ENCODE data around the gene KIAA0930.

Gene KIAA0930

DNA sequence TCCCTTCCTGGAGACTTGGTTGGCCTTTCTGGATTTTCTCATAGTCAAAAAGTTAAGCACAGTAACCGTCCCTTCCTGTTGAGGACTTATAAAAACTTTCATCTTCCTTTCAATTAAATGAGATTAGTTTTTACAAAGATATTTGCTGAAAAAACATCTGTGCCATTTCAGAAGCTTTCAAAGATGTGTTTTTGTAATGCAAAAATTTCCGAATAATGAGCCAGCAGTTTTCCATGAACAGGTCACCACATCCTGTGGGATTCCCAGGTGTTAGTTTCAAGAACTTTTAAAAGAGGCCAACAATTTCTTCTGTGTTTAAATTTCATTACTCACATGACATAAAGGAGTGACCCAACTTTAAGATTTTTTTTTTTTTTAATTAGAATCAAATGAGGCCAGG, 58.9 kb downstream of the KIAA0930 start:
- Histone ChIP-seq H3K27me3 (ENCODE audit: insufficient read depth, low read length, poor library complexity) (no peaks in the 10 kb centered on the region), H3K9ac (ENCODE audit: low read depth, low read length) (no peak overlapping the region), H3K27ac (ENCODE audit: low read length) (no peak overlapping the region), H3K4me3 (ENCODE audit: low read depth in 1 of 2, low read length in 2 of 2) (no peak overlapping the region), H3K4me1 (ENCODE audit: insufficient read depth, low read length) (no peaks in the 10 kb centered on the region), H3K79me2 (ENCODE audit: insufficient read depth, low read length) (peaks cover 57% of the 10 kb centered on the region), H2AFZ (ENCODE audit: low read depth, low read length) (no peak overlapping the region), H3K36me3 (ENCODE audit: insufficient read depth, low read length) (peaks cover 87% of the 10 kb centered on the region), H4K20me1 (ENCODE audit: insufficient read depth, low read length) (peaks cover 63% of the 10 kb centered on the region), H3K4me2 (ENCODE audit: insufficient read depth, low read length) (no peak overlapping the region), H3K9me3 (ENCODE audit: insufficient read depth, low read length, severe bottlenecking) (no peaks in the 10 kb centered on the region)
- DNase-seq, result no peak
- TF ChIP-seq, protein P1, sequence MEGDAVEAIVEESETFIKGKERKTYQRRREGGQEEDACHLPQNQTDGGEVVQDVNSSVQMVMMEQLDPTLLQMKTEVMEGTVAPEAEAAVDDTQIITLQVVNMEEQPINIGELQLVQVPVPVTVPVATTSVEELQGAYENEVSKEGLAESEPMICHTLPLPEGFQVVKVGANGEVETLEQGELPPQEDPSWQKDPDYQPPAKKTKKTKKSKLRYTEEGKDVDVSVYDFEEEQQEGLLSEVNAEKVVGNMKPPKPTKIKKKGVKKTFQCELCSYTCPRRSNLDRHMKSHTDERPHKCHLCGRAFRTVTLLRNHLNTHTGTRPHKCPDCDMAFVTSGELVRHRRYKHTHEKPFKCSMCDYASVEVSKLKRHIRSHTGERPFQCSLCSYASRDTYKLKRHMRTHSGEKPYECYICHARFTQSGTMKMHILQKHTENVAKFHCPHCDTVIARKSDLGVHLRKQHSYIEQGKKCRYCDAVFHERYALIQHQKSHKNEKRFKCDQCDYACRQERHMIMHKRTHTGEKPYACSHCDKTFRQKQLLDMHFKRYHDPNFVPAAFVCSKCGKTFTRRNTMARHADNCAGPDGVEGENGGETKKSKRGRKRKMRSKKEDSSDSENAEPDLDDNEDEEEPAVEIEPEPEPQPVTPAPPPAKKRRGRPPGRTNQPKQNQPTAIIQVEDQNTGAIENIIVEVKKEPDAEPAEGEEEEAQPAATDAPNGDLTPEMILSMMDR (IDR thresholded peaks at IDR 0.05; ENCODE audit: borderline replicate concordance, extremely low read depth, low read length, poor library complexity, severe bottlenecking), result no peak
- no peak for TF ChIP-seq EZH2 (IDR thresholded peaks at IDR 0.05; ENCODE audit: borderline replicate concordance, low read depth, low read length, severe bottlenecking)
- ATAC-seq (ENCODE audit: insufficient read depth, low read depth), result no peak

DNA sequence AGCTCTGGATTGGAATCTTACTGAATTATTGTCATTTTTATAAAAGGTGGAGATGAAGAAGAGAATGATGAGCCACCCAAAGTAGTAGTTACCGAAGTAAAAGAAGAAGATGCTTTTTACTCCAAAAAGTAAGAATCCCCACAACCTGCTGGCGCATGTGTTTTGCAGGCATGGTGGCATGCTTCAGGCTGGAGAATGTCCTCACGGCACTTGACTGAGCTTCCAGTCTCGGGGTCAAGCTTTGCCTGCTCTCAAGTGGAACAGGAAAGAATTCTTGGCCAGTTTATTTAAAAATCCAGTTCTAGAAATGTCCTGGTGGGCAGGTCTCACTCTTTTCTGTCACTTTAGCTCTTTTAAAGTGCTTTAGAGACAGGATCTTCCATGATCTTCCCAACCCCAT, 59.5 kb downstream of the KIAA0930 start:
- Histone ChIP-seq H2AFZ (ENCODE audit: low read depth, low read length) (no peak overlapping the region), H4K20me1 (ENCODE audit: insufficient read depth, low read length) (peaks cover 66% of the 10 kb centered on the region), H3K4me2 (ENCODE audit: insufficient read depth, low read length) (no peak overlapping the region), H3K79me2 (ENCODE audit: insufficient read depth, low read length) (peaks cover 63% of the 10 kb centered on the region), H3K9me3 (ENCODE audit: insufficient read depth, low read length, severe bottlenecking) (no peaks in the 10 kb centered on the region), H3K27me3 (ENCODE audit: insufficient read depth, low read length, poor library complexity) (no peaks in the 10 kb centered on the region), H3K4me3 (ENCODE audit: low read depth in 1 of 2, low read length in 2 of 2) (no peak overlapping the region), H3K36me3 (ENCODE audit: insufficient read depth, low read length) (peaks cover 92% of the 10 kb centered on the region), H3K27ac (ENCODE audit: low read length) (no peak overlapping the region), H3K4me1 (ENCODE audit: insufficient read depth, low read length) (no peaks in the 10 kb centered on the region), H3K9ac (ENCODE audit: low read depth, low read length) (no peak overlapping the region)
- ATAC-seq (ENCODE audit: insufficient read depth, low read depth) (no peak), DNase-seq (no peak)
- TF ChIP-seq, protein P1 (IDR thresholded peaks at IDR 0.05; ENCODE audit: borderline replicate concordance, extremely low read depth, low read length, poor library complexity, severe bottlenecking), result no peak
- no peak for TF ChIP-seq EZH2 (IDR thresholded peaks at IDR 0.05; ENCODE audit: borderline replicate concordance, low read depth, low read length, severe bottlenecking)

DNA sequence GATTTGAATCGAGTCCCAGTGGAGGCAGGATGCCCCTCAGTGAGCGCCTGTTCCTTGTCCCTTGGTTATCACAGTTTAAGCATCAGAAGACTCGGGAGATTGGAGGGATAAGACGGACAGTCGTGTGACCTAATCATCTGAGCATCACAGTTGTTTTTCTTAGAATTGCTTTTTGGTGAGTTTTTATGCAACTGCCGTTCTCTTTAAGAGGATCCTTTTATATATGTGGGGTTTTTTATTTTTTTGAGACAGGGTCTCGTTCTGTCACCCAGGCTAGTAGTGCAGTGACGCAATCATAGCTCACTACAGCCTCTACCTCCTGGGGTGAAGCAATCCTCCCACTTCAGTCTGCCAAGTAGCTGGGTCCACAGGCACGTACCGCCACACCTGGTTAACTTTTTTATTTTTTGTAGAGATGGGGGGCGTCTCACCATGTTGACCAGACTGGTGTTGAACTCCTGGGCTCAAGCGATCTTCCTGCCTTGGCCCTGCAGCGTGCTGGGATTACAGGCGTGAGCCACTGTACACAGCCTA, 60.5 kb downstream of the KIAA0930 start:
- ATAC-seq (ENCODE audit: insufficient read depth, low read depth) (no peak), DNase-seq (no peak)
- Histone ChIP-seq H4K20me1 (ENCODE audit: insufficient read depth, low read length) (peaks cover 66% of the 10 kb centered on the region), H3K4me3 (ENCODE audit: low read depth in 1 of 2, low read length in 2 of 2) (no peak overlapping the region), H3K9me3 (ENCODE audit: insufficient read depth, low read length, severe bottlenecking) (no peaks in the 10 kb centered on the region), H3K27ac (ENCODE audit: low read length) (no peak overlapping the region), H3K4me2 (ENCODE audit: insufficient read depth, low read length) (no peak overlapping the region), H3K27me3 (ENCODE audit: insufficient read depth, low read length, poor library complexity) (no peaks in the 10 kb centered on the region), H3K9ac (ENCODE audit: low read depth, low read length) (no peak overlapping the region), H3K4me1 (ENCODE audit: insufficient read depth, low read length) (no peaks in the 10 kb centered on the region), H3K36me3 (ENCODE audit: insufficient read depth, low read length) (peaks cover 92% of the 10 kb centered on the region), H2AFZ (ENCODE audit: low read depth, low read length) (no peak overlapping the region), H3K79me2 (ENCODE audit: insufficient read depth, low read length) (peaks cover 73% of the 10 kb centered on the region)
- TF ChIP-seq EZH2 (IDR thresholded peaks at IDR 0.05; ENCODE audit: borderline replicate concordance, low read depth, low read length, severe bottlenecking), result no peak
- TF ChIP-seq, protein P1 (IDR thresholded peaks at IDR 0.05; ENCODE audit: borderline replicate concordance, extremely low read depth, low read length, poor library complexity, severe bottlenecking), result no peak

All from DND-41 (cell line).